ENCODE data around the gene NACC2.

NACC2 gene

GRCh38 chr9:136059321-136059791, 35.7 kb downstream of the NACC2 start:
- in situ Hi-C loops (cut with MboI; ENCODE audit: low sequenced_read_pairs): no loop called here

- in situ Hi-C loops (cut with MboI; ENCODE audit: low sequenced_read_pairs): no loop called here
Measured at GRCh38 chr9:136058801-136059302, 36.2 kb downstream of the NACC2 start.

GRCh38 chr9:136058084-136058483, 37.0 kb downstream of the NACC2 start:
- in situ Hi-C loops (cut with MboI; ENCODE audit: low sequenced_read_pairs): no loop called here

- in situ Hi-C loops (cut with MboI; ENCODE audit: low sequenced_read_pairs): no loop called here
Measured at GRCh38 chr9:136057236-136058081, 37.6 kb downstream of the NACC2 start.

- in situ Hi-C loops (cut with MboI; ENCODE audit: low sequenced_read_pairs): no loop called here
Measured at GRCh38 chr9:136056546-136057235, 38.4 kb downstream of the NACC2 start.

GRCh38 chr9:136055715-136056545, 39.2 kb downstream of the NACC2 start:
- in situ Hi-C loops (cut with MboI; ENCODE audit: low sequenced_read_pairs): no loop called here

- in situ Hi-C loops (cut with MboI; ENCODE audit: low sequenced_read_pairs): no loop called here
Measured at GRCh38 chr9:136054798-136055714, 40.0 kb downstream of the NACC2 start.

- in situ Hi-C loops (cut with MboI; ENCODE audit: low sequenced_read_pairs): no loop called here
Measured at GRCh38 chr9:136054146-136054545, 40.9 kb downstream of the NACC2 start.

GRCh38 chr9:136053757-136054142, 41.3 kb downstream of the NACC2 start:
- in situ Hi-C loops (cut with MboI; ENCODE audit: low sequenced_read_pairs): no loop called here

GRCh38 chr9:136052991-136053756, 41.9 kb downstream of the NACC2 start:
- in situ Hi-C loops (cut with MboI; ENCODE audit: low sequenced_read_pairs): no loop called here

GRCh38 chr9:136052472-136052880, 42.6 kb downstream of the NACC2 start:
- in situ Hi-C loops (cut with MboI; ENCODE audit: low sequenced_read_pairs): no loop called here

- in situ Hi-C loops (cut with MboI; ENCODE audit: low sequenced_read_pairs): no loop called here
Measured at GRCh38 chr9:136051837-136052471, 43.1 kb downstream of the NACC2 start.

- in situ Hi-C loops (cut with MboI; ENCODE audit: low sequenced_read_pairs): no loop called here
Measured at GRCh38 chr9:136051453-136051836, 43.6 kb downstream of the NACC2 start.

- in situ Hi-C loops (cut with MboI; ENCODE audit: low sequenced_read_pairs): no loop called here
Measured at GRCh38 chr9:136050701-136051452, 44.2 kb downstream of the NACC2 start.

GRCh38 chr9:136050266-136050700, 44.8 kb downstream of the NACC2 start:
- in situ Hi-C loops (cut with MboI; ENCODE audit: low sequenced_read_pairs): no loop called here

GRCh38 chr9:136049491-136050265, 45.4 kb downstream of the NACC2 start:
- in situ Hi-C loops (cut with MboI; ENCODE audit: low sequenced_read_pairs): no loop called here

All from HL-60/S4 (cell line).